H9 (cell line): Measurements from ENCODE around the gene ARHGAP35. TPM values are rescaled to one million over a fixed set of nuclear protein-coding genes. Genes with fewer than 3 reads are reported as not detected.

Experiments
- DNase-seq: peaks from one replicate; pipeline ENCODE4 v3.0.0-alpha.2; 2017
- H2AFZ ChIP-seq: one replicate; pipeline ENCODE4 v1.6.1; 2013; ENCODE audit warnings: mild to moderate bottlenecking, low read length, control low read depth, moderate library complexity
- H2AK5ac ChIP-seq: 2 replicates; pipeline ENCODE4 v1.6.1; 2013; ENCODE audit warnings: low read length, control low read depth, mixed read lengths; ENCODE audit not compliant: insufficient read length
- H2BK120ac ChIP-seq: one replicate; pipeline ENCODE4 v1.6.1; 2013; ENCODE audit warnings: low read depth, mild to moderate bottlenecking, low read length, control low read depth, inconsistent platforms; ENCODE audit not compliant: poor library complexity, severe bottlenecking
- H2BK12ac ChIP-seq: 2 replicates; pipeline ENCODE4 v1.6.1; 2013; ENCODE audit warnings: low read length, control low read depth, mixed read lengths, low read depth; ENCODE audit not compliant: insufficient read length
- H2BK15ac ChIP-seq: 2 replicates; pipeline ENCODE4 v1.6.1; 2013; ENCODE audit warnings: low read depth, low read length, control low read depth
- H2BK20ac ChIP-seq: one replicate; pipeline ENCODE4 v1.6.1; 2013; ENCODE audit warnings: low read depth, mild to moderate bottlenecking, low read length, control low read depth, inconsistent platforms; ENCODE audit not compliant: poor library complexity, severe bottlenecking
- H2BK5ac ChIP-seq: 2 replicates; pipeline ENCODE4 v1.6.1; 2013; ENCODE audit warnings: low read length, control low read depth, mixed read lengths; ENCODE audit not compliant: insufficient read length
- H3K14ac ChIP-seq: 2 replicates; pipeline ENCODE4 v1.6.1; 2013; ENCODE audit warnings: low read length, control low read depth; ENCODE audit not compliant: insufficient read depth
- H3K18ac ChIP-seq: 2 replicates; pipeline ENCODE4 v1.6.1; 2013; ENCODE audit warnings: low read depth, mild to moderate bottlenecking, mixed read lengths, low read length, control low read depth; ENCODE audit not compliant: insufficient read length
- H3K23ac ChIP-seq: 2 replicates; pipeline ENCODE4 v1.6.1; 2013; ENCODE audit warnings: low read length, control low read depth, mixed read lengths, low read depth; ENCODE audit not compliant: insufficient read length
- H3K23me2 ChIP-seq: 2 replicates; pipeline ENCODE4 v1.6.1; 2013; ENCODE audit warnings: low read depth, mild to moderate bottlenecking, mixed read lengths, low read length, control low read depth; ENCODE audit not compliant: insufficient read length, poor library complexity, severe bottlenecking
- H3K27ac ChIP-seq: 2 replicates; pipeline ENCODE4 v1.5.1; 2013; ENCODE audit warnings: low read length, control low read depth, mixed read lengths, low read depth; ENCODE audit not compliant: insufficient read length
- H3K27me3 ChIP-seq: 2 replicates; pipeline ENCODE4 v1.6.1; 2013; ENCODE audit warnings: low read length, control low read depth, inconsistent platforms; ENCODE audit not compliant: insufficient read depth
- H3K4ac ChIP-seq: 2 replicates; pipeline ENCODE4 v1.6.1; 2013; ENCODE audit warnings: low read depth, mild to moderate bottlenecking, control low read depth, inconsistent platforms, low read length, moderate library complexity
- H3K4me1 ChIP-seq: 2 replicates; pipeline ENCODE4 v1.6.1; 2013; ENCODE audit warnings: low read length, control low read depth, inconsistent platforms; ENCODE audit not compliant: insufficient read depth
- H3K4me2 ChIP-seq: 2 replicates; pipeline ENCODE4 v1.6.1; 2013; ENCODE audit warnings: low read length, control low read depth, mixed read lengths; ENCODE audit not compliant: insufficient read length, insufficient read depth
- H3K56ac ChIP-seq: 2 replicates; pipeline ENCODE4 v1.6.1; 2013; ENCODE audit warnings: low read depth, mild to moderate bottlenecking, mixed read lengths, low read length, control low read depth; ENCODE audit not compliant: insufficient read length
- H3K79me1 ChIP-seq: 2 replicates; pipeline ENCODE4 v1.6.1; 2013; ENCODE audit warnings: low read depth, mild to moderate bottlenecking, moderate library complexity, low read length, control low read depth, inconsistent platforms; ENCODE audit not compliant: insufficient read depth, poor library complexity, severe bottlenecking
- H3K79me2 ChIP-seq: 2 replicates; pipeline ENCODE4 v1.6.1; 2013; ENCODE audit warnings: low read length, control low read depth, inconsistent platforms; ENCODE audit not compliant: insufficient read depth
- H3K9ac ChIP-seq: 2 replicates; pipeline ENCODE4 v1.6.1; 2013; ENCODE audit warnings: low read length, control low read depth, mixed read lengths; ENCODE audit not compliant: insufficient read length; ENCODE audit errors: extremely low read depth
- H3K9me3 ChIP-seq: one replicate; pipeline ENCODE4 v1.6.1; 2013; ENCODE audit warnings: low read depth, low read length, inconsistent platforms; ENCODE audit not compliant: control insufficient read depth
- H3T11ph ChIP-seq: one replicate; pipeline ENCODE4 v1.6.1; 2013; ENCODE audit warnings: mild to moderate bottlenecking, low read length, control low read depth, inconsistent platforms
- H4K20me1 ChIP-seq: one replicate; pipeline ENCODE4 v1.6.1; 2013; ENCODE audit not compliant: control insufficient read depth, insufficient read length, insufficient read depth
- H4K5ac ChIP-seq: 2 replicates; pipeline ENCODE4 v1.6.1; 2013; ENCODE audit warnings: low read depth, mild to moderate bottlenecking, mixed read lengths, low read length, control low read depth; ENCODE audit not compliant: insufficient read length
- H4K8ac ChIP-seq: replicated peaks from 2 replicates; pipeline ENCODE4 v1.6.1; 2013; ENCODE audit warnings: low read length, control low read depth, mixed read lengths, low read depth; ENCODE audit not compliant: insufficient read length
- H4K91ac ChIP-seq: 2 replicates; pipeline ENCODE4 v1.6.1; 2013; ENCODE audit warnings: low read depth, mild to moderate bottlenecking, moderate library complexity, mixed read lengths, low read length, control low read depth; ENCODE audit not compliant: insufficient read length
- H3K27ac Mint-ChIP-seq, 3 experiments: 2 replicates in 2 of 3; 3 replicates in 1 of 3; pipeline ENCODE4 v1.8.0; 2020 to 2021; ENCODE audit warnings: mixed read lengths in 3 of 3, mild to moderate bottlenecking in 1 of 3, moderate library complexity in 1 of 3
- H3K27me3 Mint-ChIP-seq: 2 replicates; pipeline ENCODE4 v1.8.0; 2021; ENCODE audit warnings: low read depth, mild to moderate bottlenecking, moderate library complexity, mixed read lengths
- H3K36me3 Mint-ChIP-seq, 3 experiments: 2 replicates in 2 of 3; 3 replicates in 1 of 3; pipeline ENCODE4 v1.8.0; 2020 to 2021; ENCODE audit warnings: low read depth in 3 of 3, mixed read lengths in 3 of 3; ENCODE audit not compliant: insufficient read depth in 1 of 3
- H3K4me1 Mint-ChIP-seq, 2 experiments: 2 replicates each; pipeline ENCODE4 v1.8.0; 2020; ENCODE audit warnings: mixed read lengths in 2 of 2
- H3K4me3 Mint-ChIP-seq, 2 experiments: 2 replicates in 1 of 2; 3 replicates in 1 of 2; pipeline ENCODE4 v1.8.0; 2020 to 2021; ENCODE audit warnings: mild to moderate bottlenecking in 2 of 2, mixed read lengths in 2 of 2, moderate library complexity in 1 of 2
- H3K9me3 Mint-ChIP-seq, 2 experiments: 2 replicates in 1 of 2; 3 replicates in 1 of 2; pipeline ENCODE4 v1.8.0; 2020; ENCODE audit warnings: mild to moderate bottlenecking in 2 of 2, mixed read lengths in 2 of 2, moderate library complexity in 1 of 2
- WGBS: extraction: QIAGEN DNeasy Blood & Tissue Kit; methylation state at CpG from one replicate; pipeline ENCODE4 v1.1.7; 2013; ENCODE audit warnings: missing lambda C conversion rate, low lambda C conversion rate, mixed read lengths; ENCODE audit not compliant: insufficient read length; ENCODE audit errors: extremely low coverage; 5-methylcytosine and 5-hydroxymethylcytosine counted together
- total RNA-seq: library from RNA; stranded (reverse); gene quantifications from 2 replicates; pipeline ENCODE4 v1.2.1, GENCODE V29; 2021
- TF ChIP-seq, protein P1 (sequence below): fragments of 200-600 bp; sonication (generic); conservative IDR thresholded peaks from 3 replicates; pipeline ENCODE4 v1.8.0; 2021; ENCODE audit warnings: antibody characterized with exemption, mild to moderate bottlenecking

The ARHGAP35 gene
- total RNA-seq, 1 experiment from 2014 or later, result 49.8 TPM

GRCh38 chr19:46880431-46880830 is 19.6 kb downstream of the ARHGAP35 start:
- Histone ChIP-seq H2AFZ (no peak overlapping the region), H4K20me1 (no peaks in the 10 kb centered on the region), H3K23ac (no peak overlapping the region), H2BK5ac (no peak overlapping the region), H2AK5ac (no peak overlapping the region), H3K79me2 (no peaks in the 10 kb centered on the region; the same call in 1 of the 2 replicates), H3T11ph (no peak overlapping the region), H3K14ac (no peak overlapping the region), H3K27ac (no peak overlapping the region), H4K91ac (no peak overlapping the region), H3K4me2 (no peak overlapping the region), H4K8ac (no peak overlapping the region), H3K79me1 (no peaks in the 10 kb centered on the region), H3K27me3 (no peaks in the 10 kb centered on the region), H3K9me3 (no peaks in the 10 kb centered on the region), H3K9ac (no peak overlapping the region), H4K5ac (no peak overlapping the region), H2BK20ac (no peak overlapping the region), H3K56ac (no peak overlapping the region), H3K23me2 (no peaks in the 10 kb centered on the region), H3K4me1 (no peaks in the 10 kb centered on the region), H2BK12ac (no peak overlapping the region), H3K18ac (no peak overlapping the region), H2BK15ac (no peak overlapping the region), H3K4ac (no peak overlapping the region), H2BK120ac (no peak overlapping the region)
- no peak overlapping the region for H3K4me3 Mint-ChIP-seq
- H3K4me1 Mint-ChIP-seq, result peaks cover 10% of the 10 kb centered on the region in 2 experiments
- 0 out of 7 replicates have a peak, but pooled peaks cover 0 to 1% (median 1%) of the 10 kb centered on the region in 3 experiments for H3K36me3 Mint-ChIP-seq
- H3K27ac Mint-ChIP-seq, result no peak overlapping the region
- no peaks in the 10 kb centered on the region for H3K9me3 Mint-ChIP-seq
- TF ChIP-seq, protein P1, sequence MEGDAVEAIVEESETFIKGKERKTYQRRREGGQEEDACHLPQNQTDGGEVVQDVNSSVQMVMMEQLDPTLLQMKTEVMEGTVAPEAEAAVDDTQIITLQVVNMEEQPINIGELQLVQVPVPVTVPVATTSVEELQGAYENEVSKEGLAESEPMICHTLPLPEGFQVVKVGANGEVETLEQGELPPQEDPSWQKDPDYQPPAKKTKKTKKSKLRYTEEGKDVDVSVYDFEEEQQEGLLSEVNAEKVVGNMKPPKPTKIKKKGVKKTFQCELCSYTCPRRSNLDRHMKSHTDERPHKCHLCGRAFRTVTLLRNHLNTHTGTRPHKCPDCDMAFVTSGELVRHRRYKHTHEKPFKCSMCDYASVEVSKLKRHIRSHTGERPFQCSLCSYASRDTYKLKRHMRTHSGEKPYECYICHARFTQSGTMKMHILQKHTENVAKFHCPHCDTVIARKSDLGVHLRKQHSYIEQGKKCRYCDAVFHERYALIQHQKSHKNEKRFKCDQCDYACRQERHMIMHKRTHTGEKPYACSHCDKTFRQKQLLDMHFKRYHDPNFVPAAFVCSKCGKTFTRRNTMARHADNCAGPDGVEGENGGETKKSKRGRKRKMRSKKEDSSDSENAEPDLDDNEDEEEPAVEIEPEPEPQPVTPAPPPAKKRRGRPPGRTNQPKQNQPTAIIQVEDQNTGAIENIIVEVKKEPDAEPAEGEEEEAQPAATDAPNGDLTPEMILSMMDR, result no peak
- WGBS, result no CpG with 5 or more reads among the region's 1 CpG
- no peaks in the 10 kb centered on the region for H3K27me3 Mint-ChIP-seq
- no peak for DNase-seq
